ENCODE measurements around the gene CST8.

GRCh38 chr20:23537030-23537429, 46.1 kb downstream of the CST8 start:
- TF ChIP-seq YY1 (IDR thresholded peaks at IDR 0.05; ENCODE audit: insufficient read depth, insufficient read length), result no peak
- no peak for TF ChIP-seq SUZ12 (IDR thresholded peaks at IDR 0.05; ENCODE audit: extremely low read depth, insufficient read depth, insufficient read length)
- TF ChIP-seq ZNF274 (IDR thresholded peaks at IDR 0.05; ENCODE audit: low read depth, low read length), result no peak
